Hepatocyte (in vitro differentiated cells): ENCODE data around the gene ANKS1B. TPM values are rescaled to one million over a fixed set of nuclear protein-coding genes. Genes with fewer than 3 reads are reported as not detected.

Experiments used
- DNase-seq: peaks from one replicate; pipeline ENCODE4 v3.0.0-alpha.2; 2016; ENCODE audit warnings: low spot score
- H2AFZ ChIP-seq: fragments of 200-600 bp; sonication (generic); 2 replicates; pipeline ENCODE4 v1.6.0; 2016; ENCODE audit warnings: antibody characterized with exemption, mild to moderate bottlenecking
- H3K27ac ChIP-seq: fragments of 200-600 bp; sonication (generic); 2 replicates; pipeline ENCODE4 v1.5.1; 2016; ENCODE audit warnings: mild to moderate bottlenecking
- H3K27me3 ChIP-seq: fragments of 200-600 bp; sonication (generic); 2 replicates; pipeline ENCODE4 v1.6.1; 2016
- H3K36me3 ChIP-seq: fragments of 200-600 bp; sonication (generic); replicated peaks from 2 replicates; pipeline ENCODE4 v1.5.1; 2016; ENCODE audit warnings: low read depth; ENCODE audit not compliant: insufficient read depth
- H3K4me1 ChIP-seq: fragments of 200-600 bp; sonication (generic); 2 replicates; pipeline ENCODE4 v1.5.1; 2016; ENCODE audit warnings: mild to moderate bottlenecking, moderate library complexity; ENCODE audit not compliant: insufficient read depth
- H3K4me2 ChIP-seq: fragments of 200-600 bp; sonication (generic); 2 replicates; pipeline ENCODE4 v1.6.0; 2016
- H3K4me3 ChIP-seq: fragments of 200-600 bp; sonication (generic); 2 replicates; pipeline ENCODE4 v1.5.1; 2016; ENCODE audit warnings: mild to moderate bottlenecking
- H3K79me2 ChIP-seq: fragments of 200-600 bp; sonication (generic); 2 replicates; pipeline ENCODE4 v1.6.0; 2017; ENCODE audit warnings: mild to moderate bottlenecking
- H3K9me2 ChIP-seq: fragments of 200-600 bp; sonication (generic); replicated peaks from 2 replicates; pipeline ENCODE4 v1.6.0; 2017; ENCODE audit warnings: mild to moderate bottlenecking; ENCODE audit not compliant: insufficient read depth
- H3K9me3 ChIP-seq: fragments of 200-600 bp; sonication (generic); 2 replicates; pipeline ENCODE4 v1.5.1; 2016; ENCODE audit warnings: low read depth, mild to moderate bottlenecking
- H4K20me1 ChIP-seq: fragments of 200-600 bp; sonication (generic); 2 replicates; pipeline ENCODE4 v1.6.0; 2016; ENCODE audit warnings: mild to moderate bottlenecking; ENCODE audit not compliant: insufficient read depth, poor library complexity, severe bottlenecking
- CTCF ChIP-seq: fragments of 200-600 bp; sonication (generic); IDR thresholded peaks from 2 replicates; pipeline ENCODE4 v1.5.1; 2016; ENCODE audit warnings: antibody characterized with exemption, mild to moderate bottlenecking; ENCODE audit not compliant: poor library complexity
- EZH2 ChIP-seq: fragments of 200-600 bp; sonication (generic); IDR thresholded peaks from 2 replicates; pipeline ENCODE4 v1.6.1; 2016; ENCODE audit warnings: antibody characterized with exemption, mild to moderate bottlenecking, borderline replicate concordance
- EZH2phosphoT487 ChIP-seq: fragments of 200-600 bp; sonication (generic); IDR thresholded peaks from one replicate; pipeline ENCODE4 v1.6.1; 2018; ENCODE audit warnings: antibody characterized with exemption, mild to moderate bottlenecking, low read depth, moderate library complexity; ENCODE audit not compliant: unreplicated experiment, severe bottlenecking
- WGBS: methylation state at CpG from one replicate; pipeline ENCODE4 v1.1.6; 2016; ENCODE audit warnings: low lambda C conversion rate; ENCODE audit errors: missing lambda C conversion rate; 5-methylcytosine and 5-hydroxymethylcytosine counted together
- polyA plus RNA-seq: library from polyadenylated mRNA; unstranded; fragments of >200 nt; fragmentation: Nextera tagmentation; extraction: Ambion mirVana; gene quantifications from 2 replicates; pipeline ENCODE4 v1.2.1, GENCODE V29; 2016
- total RNA-seq: library from RNA; depleted of rRNA; stranded (reverse); fragments of >200 nt; gene quantifications from 2 replicates; pipeline ENCODE4 v1.2.3, GENCODE V29; 2014

The ANKS1B gene
- total and polyA plus RNA-seq, 2 experiments from 2014 or later = 1.6 to 2.2 TPM

- Histone ChIP-seq H2AFZ (no peak overlapping the region), H3K9me3 (no peaks in the 10 kb centered on the region), H3K4me1 (peaks cover 4% of the 10 kb centered on the region), H3K4me3 (no peak overlapping the region), H4K20me1 (no peaks in the 10 kb centered on the region), H3K4me2 (no peak overlapping the region), H3K27me3 (no peaks in the 10 kb centered on the region), H3K36me3 (no peaks in the 10 kb centered on the region), H3K27ac (no peak overlapping the region), H3K9me2 (no peaks in the 10 kb centered on the region), H3K79me2 (no peaks in the 10 kb centered on the region)
- TF ChIP-seq EZH2 (no peak), CTCF (no peak), EZH2phosphoT487 (no peak)
- 67% methylated on average over 8 of the region's 8 CpGs for WGBS
- no peak for DNase-seq
Observed at GRCh38 chr12:98819821-98820404, 1164.8 kb downstream of the ANKS1B start.

GRCh38 chr12:98819071-98819470 lies 1165.7 kb downstream of the ANKS1B start:
- no peak overlapping the region for H2AFZ ChIP-seq
- no peak for DNase-seq
- H3K9me3 ChIP-seq = no peaks in the 10 kb centered on the region
- 71% methylated on average over 3 of the region's 3 CpGs for WGBS
- H3K36me3 ChIP-seq = no peaks in the 10 kb centered on the region
- no peaks in the 10 kb centered on the region for H3K9me2 ChIP-seq
- no peak overlapping the region for H3K4me2 ChIP-seq
- no peaks in the 10 kb centered on the region for H4K20me1 ChIP-seq
- H3K27ac ChIP-seq = no peak overlapping the region
- H3K27me3 ChIP-seq = no peaks in the 10 kb centered on the region
- no peaks in the 10 kb centered on the region for H3K79me2 ChIP-seq
- TF ChIP-seq EZH2phosphoT487 (no peak), EZH2 (no peak), CTCF (no peak)
- no peak overlapping the region for H3K4me3 ChIP-seq
- H3K4me1 ChIP-seq = peaks cover 4% of the 10 kb centered on the region

- no peak for DNase-seq
- TF ChIP-seq CTCF (no peak), EZH2 (no peak), EZH2phosphoT487 (no peak)
- Histone ChIP-seq H4K20me1 (no peaks in the 10 kb centered on the region), H3K9me3 (no peaks in the 10 kb centered on the region), H3K27ac (no peak overlapping the region), H3K9me2 (no peaks in the 10 kb centered on the region), H3K27me3 (no peaks in the 10 kb centered on the region), H3K4me3 (no peak overlapping the region), H3K79me2 (no peaks in the 10 kb centered on the region), H2AFZ (no peak overlapping the region), H3K4me2 (no peak overlapping the region), H3K4me1 (peaks cover 4% of the 10 kb centered on the region), H3K36me3 (no peaks in the 10 kb centered on the region)
- 58% methylated on average over 2 of the region's 2 CpGs for WGBS
Observed at GRCh38 chr12:98818239-98818638, 1166.5 kb downstream of the ANKS1B start.

- DNase-seq = no peak
- H3K9me2 ChIP-seq = no peaks in the 10 kb centered on the region
- no peaks in the 10 kb centered on the region for H3K36me3 ChIP-seq
- no peak overlapping the region for H3K4me3 ChIP-seq
- no peak overlapping the region for H3K4me2 ChIP-seq
- no peaks in the 10 kb centered on the region for H3K79me2 ChIP-seq
- H4K20me1 ChIP-seq = no peaks in the 10 kb centered on the region
- 70% methylated on average over 2 of the region's 2 CpGs for WGBS
- peaks cover 4% of the 10 kb centered on the region for H3K4me1 ChIP-seq
- H3K27me3 ChIP-seq = no peaks in the 10 kb centered on the region
- TF ChIP-seq EZH2 (no peak), EZH2phosphoT487 (no peak), CTCF (no peak)
- no peak overlapping the region for H2AFZ ChIP-seq
- H3K9me3 ChIP-seq = no peaks in the 10 kb centered on the region
- no peak overlapping the region for H3K27ac ChIP-seq
Observed at GRCh38 chr12:98817742-98818141, 1167.0 kb downstream of the ANKS1B start.
